Loucy (cell line): ENCODE data around the gene LAMC3.

Experiments
- CTCF ChIP-seq: fragments of 200-600 bp; sonication (generic); conservative IDR thresholded peaks from 2 replicates; pipeline ENCODE4 v1.5.1; 2014; ENCODE audit warnings: mild to moderate bottlenecking, antibody characterized with exemption, low read length
- EZH2phosphoT487 ChIP-seq: fragments of 200-600 bp; IDR thresholded peaks from 2 replicates; pipeline ENCODE4 v1.6.1; 2018; ENCODE audit warnings: antibody characterized with exemption, mild to moderate bottlenecking, moderate library complexity, borderline replicate concordance

GRCh38 chr9:130986356-130986965 is 22.5 kb upstream of the LAMC3 start:
- TF ChIP-seq CTCF: no peak
- no peak for TF ChIP-seq EZH2phosphoT487
